Natural killer cell (primary cell): ENCODE measurements around the gene IL17C. TPM values are rescaled to one million over a fixed set of nuclear protein-coding genes. Genes with fewer than 3 reads are reported as not detected.

Experiments
- ATAC-seq, 3 donors: fragments of 150-1000 bp in 2 of 3; fragments of 200-7000 bp in 1 of 3; cut with Tn5 transposase; 1 replicate in 1 of 3; 2 replicates in 2 of 3; pipeline ENCODE4 v1.10.0; 2021; ENCODE audit warnings: mild to moderate bottlenecking in 2 of 3, moderate library complexity in 2 of 3
- DNase-seq, 2 donors: peaks; one replicate each; pipeline versions ENCODE4 v3.0.0 to v3.0.0-alpha.2; 2013 to 2021; ENCODE audit warnings: mixed read lengths in 1 of 2
- H3K27ac ChIP-seq: one replicate; pipeline ENCODE4 v1.5.1; 2013; ENCODE audit warnings: mild to moderate bottlenecking, low read length
- H3K27me3 ChIP-seq: one replicate; pipeline ENCODE4 v1.6.1; 2013; ENCODE audit warnings: low read length; ENCODE audit not compliant: control insufficient read depth, insufficient read depth
- H3K36me3 ChIP-seq: one replicate; pipeline ENCODE4 v1.6.1; 2013; ENCODE audit warnings: low read length; ENCODE audit not compliant: control insufficient read depth, insufficient read depth
- H3K4me1 ChIP-seq: one replicate; pipeline ENCODE4 v1.6.1; 2013; ENCODE audit warnings: low read length; ENCODE audit not compliant: control insufficient read depth, insufficient read depth
- H3K4me3 ChIP-seq: one replicate; pipeline ENCODE4 v1.5.1; 2013; ENCODE audit warnings: low read length
- H3K9me3 ChIP-seq: one replicate; pipeline ENCODE4 v1.6.1; 2013; ENCODE audit warnings: low read length; ENCODE audit not compliant: control insufficient read depth, insufficient read depth
- H3K27ac Mint-ChIP-seq, 2 donors: one replicate each; pipeline ENCODE4 v1.8.0; 2022; ENCODE audit warnings: mild to moderate bottlenecking in 2 of 2, mixed read lengths in 2 of 2, moderate library complexity in 1 of 2
- H3K27me3 Mint-ChIP-seq, 2 donors: one replicate each; pipeline ENCODE4 v1.8.0; 2022; ENCODE audit warnings: low read depth in 2 of 2, mixed read lengths in 2 of 2
- H3K36me3 Mint-ChIP-seq: one replicate; pipeline ENCODE4 v1.8.0; 2022; ENCODE audit warnings: mixed read lengths
- H3K4me1 Mint-ChIP-seq, 2 donors: one replicate each; pipeline ENCODE4 v1.8.0; 2022; ENCODE audit warnings: mixed read lengths in 2 of 2
- H3K4me3 Mint-ChIP-seq: one replicate; pipeline ENCODE4 v1.8.0; 2022; ENCODE audit warnings: mild to moderate bottlenecking, moderate library complexity, mixed read lengths
- H3K9me3 Mint-ChIP-seq, 2 donors: one replicate each; pipeline ENCODE4 v1.8.0; 2022; ENCODE audit warnings: mixed read lengths in 2 of 2
- CTCF ChIP-seq: fragments of 200-600 bp; IDR thresholded peaks from one replicate; pipeline ENCODE4 v1.8.0; 2022; ENCODE audit warnings: antibody characterized with exemption
- WGBS: methylation state at CpG from one replicate; pipeline ENCODE4 v1.1.7; 2013; ENCODE audit warnings: missing lambda C conversion rate; ENCODE audit not compliant: insufficient coverage; 5-methylcytosine and 5-hydroxymethylcytosine counted together
- intact Hi-C: fragments of 100-400 bp; cut with micrococcal nuclease; formaldehyde crosslinking; loops from one replicate; pipeline ENCODE4 v1.14.2; 2022
- total RNA-seq, 4 donors: library from RNA; stranded (reverse); fragments of 120-200 nt in 1 of 4; gene quantifications; one replicate each; pipeline versions ENCODE4 v1.2.3 to v1.2.4, GENCODE V29; 2013 to 2022

The IL17C gene
- total RNA-seq, 3 donors from 2014 or later (not counting 1 experiment from before 2014, with no cell fraction given) = 0.61 to 3.0 (median 1.2) TPM

DNA sequence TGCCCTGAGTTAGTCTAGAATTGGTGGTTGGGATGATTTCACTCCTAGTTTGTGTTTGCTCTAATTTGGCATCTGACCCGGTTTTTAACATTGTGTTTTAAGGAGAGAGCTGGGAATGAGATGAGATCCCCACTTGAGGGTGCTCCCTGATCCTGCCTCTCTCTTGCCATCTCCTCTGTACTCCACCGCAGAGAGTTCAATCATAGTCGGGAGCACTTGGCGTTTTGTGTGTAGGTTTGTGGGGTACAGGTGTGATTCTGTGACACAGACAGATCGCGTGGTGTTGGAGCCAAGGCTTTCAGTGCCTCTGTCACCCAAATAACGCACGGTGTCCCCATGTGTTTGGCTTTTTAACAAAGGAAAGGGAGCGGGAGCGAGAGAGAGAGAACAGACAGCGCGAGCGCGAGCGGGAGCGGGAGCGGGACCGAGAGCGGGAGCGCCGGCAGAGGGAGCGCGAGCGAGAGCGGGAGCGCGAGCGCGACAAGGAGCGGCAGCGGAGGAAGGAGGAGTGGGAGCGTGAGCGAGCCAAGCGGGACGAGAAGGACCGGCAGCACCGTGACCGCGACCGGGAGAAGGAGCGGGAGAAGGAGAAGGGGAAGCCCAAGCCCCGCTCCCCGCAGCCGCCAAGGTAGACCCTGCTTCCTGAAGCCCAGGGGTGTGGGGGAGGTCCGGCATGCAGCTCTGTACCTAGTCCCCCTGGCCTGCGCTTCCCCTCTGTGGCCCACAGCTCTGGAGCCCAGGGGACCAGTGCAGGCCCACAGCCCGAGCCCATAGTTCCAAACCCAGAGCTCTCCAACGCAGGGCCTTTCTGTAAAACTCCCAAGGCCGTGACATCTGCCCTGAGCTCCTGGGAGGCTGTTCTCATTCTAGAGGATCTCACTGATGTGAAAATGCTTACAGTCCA, 27.2 kb upstream of the IL17C start:
- H3K9me3 Mint-ChIP-seq = no peaks in the 10 kb centered on the region
- ATAC-seq = no peak
- H3K36me3 ChIP-seq = peaks cover 42% of the 10 kb centered on the region

DNA sequence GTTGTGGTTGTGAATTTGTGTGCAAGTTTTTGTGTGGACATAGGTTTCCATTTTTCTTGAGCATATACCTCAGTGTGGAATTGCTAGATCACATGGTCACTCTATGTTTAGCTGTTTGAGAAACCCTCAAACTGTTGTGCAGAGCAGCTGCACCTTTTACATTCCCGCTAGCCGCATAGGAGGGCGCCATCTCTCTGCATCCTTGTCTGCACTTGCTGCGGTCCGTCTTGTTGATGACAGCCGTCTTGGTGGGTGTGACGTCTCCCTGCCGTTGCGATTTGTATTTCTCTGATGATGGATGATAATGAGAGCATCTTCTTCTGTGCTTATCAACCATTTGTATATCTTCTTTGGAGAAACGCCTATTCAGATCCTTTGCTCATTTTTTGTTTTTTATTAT, 25.1 kb upstream of the IL17C start:
- H3K27ac Mint-ChIP-seq = peak overlapping the region; percentile 18 to 33
- DNase-seq = no peak
- Histone ChIP-seq H3K27me3 (no peaks in the 10 kb centered on the region), H3K27ac (no peak overlapping the region), H3K4me3 (no peak overlapping the region), H3K36me3 (peaks cover 42% of the 10 kb centered on the region), H3K4me1 (peaks cover 1% of the 10 kb centered on the region), H3K9me3 (no peaks in the 10 kb centered on the region)
- peaks cover 7 to 26% of the 10 kb centered on the region in 2 donors for H3K4me1 Mint-ChIP-seq
- no peak for TF ChIP-seq CTCF
- H3K27me3 Mint-ChIP-seq = no peaks in the 10 kb centered on the region
- WGBS = 93% methylated on average over 9 of the region's 10 CpGs
- H3K4me3 Mint-ChIP-seq = no peak overlapping the region
- no peaks in the 10 kb centered on the region for H3K9me3 Mint-ChIP-seq
- no peaks in the 10 kb centered on the region for H3K36me3 Mint-ChIP-seq
- intact Hi-C loops = no loop called here
- no peak for ATAC-seq

More for the DNA sequence above, 27.2 kb upstream of the IL17C start:
- Mint-ChIP-seq H3K27me3 (no peaks in the 10 kb centered on the region), H3K36me3 (peaks cover 12% of the 10 kb centered on the region), H3K4me3 (no peak overlapping the region), H3K27ac (peak overlapping the region in 1 of 2 donors; percentile 24), H3K4me1 (peaks cover 4 to 23% of the 10 kb centered on the region in 2 donors)
- Histone ChIP-seq H3K9me3 (no peaks in the 10 kb centered on the region), H3K4me1 (no peaks in the 10 kb centered on the region), H3K27me3 (no peaks in the 10 kb centered on the region), H3K4me3 (no peak overlapping the region), H3K27ac (no peak overlapping the region)
- TF ChIP-seq CTCF = no peak
- DNase-seq = no peak
- intact Hi-C loops = no loop called here
- 97% methylated on average over 49 of the region's 49 CpGs for WGBS

DNA sequence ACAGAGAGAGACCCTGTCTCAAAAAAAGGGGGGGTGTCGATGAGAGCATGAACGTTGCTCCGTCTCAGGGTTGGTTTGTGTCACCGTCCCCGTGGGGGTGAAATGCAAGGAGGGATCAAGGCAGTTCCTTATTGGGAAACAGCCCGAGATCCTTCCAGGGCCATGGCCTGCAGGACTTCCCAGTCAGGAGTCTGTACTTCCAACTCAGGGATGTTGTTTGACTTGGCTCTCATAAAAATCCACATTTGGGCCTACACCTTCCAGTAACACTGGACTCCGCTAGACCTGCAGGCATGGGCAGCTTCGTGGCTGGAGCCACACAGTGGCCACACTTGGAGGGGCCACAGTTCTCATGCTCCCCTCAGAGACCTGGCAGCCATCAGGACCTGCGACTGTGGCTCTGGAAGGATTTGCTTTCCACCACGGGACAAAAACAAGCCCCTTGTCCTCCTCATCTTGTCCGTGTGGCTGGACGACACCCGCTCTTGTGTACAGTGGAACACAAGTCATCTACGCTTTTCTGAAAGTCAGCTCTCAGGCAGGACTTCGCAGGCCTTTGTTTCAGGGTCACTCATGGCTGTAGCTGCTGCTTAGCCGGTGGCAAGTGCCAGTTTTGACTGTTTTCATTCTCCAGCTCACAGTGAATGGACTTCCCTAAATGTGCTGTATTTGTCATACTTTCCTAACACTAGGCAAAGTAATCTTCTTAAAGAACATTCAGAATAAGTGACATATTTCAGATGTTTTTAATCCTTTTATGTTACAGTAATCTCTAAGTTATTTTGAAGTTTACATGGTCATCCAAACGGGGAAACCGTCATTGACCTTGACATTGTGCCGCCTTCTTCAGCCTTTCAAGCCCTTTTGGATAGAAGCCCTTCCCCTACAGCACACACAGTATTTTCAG, 24.2 kb upstream of the IL17C start:
- no peaks in the 10 kb centered on the region for H3K36me3 Mint-ChIP-seq
- DNase-seq = no peak
- peaks cover 40% of the 10 kb centered on the region for H3K36me3 ChIP-seq

More for the DNA sequence above, 24.2 kb upstream of the IL17C start:
- Mint-ChIP-seq H3K9me3 (no peaks in the 10 kb centered on the region), H3K4me3 (no peak overlapping the region), H3K4me1 (peaks cover 12 to 35% of the 10 kb centered on the region in 2 donors), H3K27ac (peak overlapping the region; percentile 33 to 46), H3K27me3 (no peaks in the 10 kb centered on the region)
- Histone ChIP-seq H3K4me3 (no peak overlapping the region), H3K27ac (no peak overlapping the region), H3K4me1 (peaks cover 10% of the 10 kb centered on the region), H3K27me3 (no peaks in the 10 kb centered on the region), H3K9me3 (no peaks in the 10 kb centered on the region)
- WGBS = 94% methylated on average over 19 of the region's 19 CpGs
- ATAC-seq = no peak
- TF ChIP-seq CTCF = no peak
- intact Hi-C loops = no loop called here
